ENCODE measurements around the gene CPNE4. TPM values are rescaled to one million over a fixed set of nuclear protein-coding genes. Genes with fewer than 3 reads are reported as not detected.

CPNE4 gene
- total RNA-seq = not detected in 2 replicates

GRCh38 chr3:132034486-132035464, at the start of gene CPNE4:
TSS of gene CPNE4 (minus strand) at chr3:132035014.

GRCh38 chr3:131502530-131503319, 532.1 kb downstream of the CPNE4 start, which contains the start of gene MRPL3:
TSS of gene MRPL3 (minus strand) at chr3:131502971. CDS start at chr3:131502821, 150 bp downstream.

All from bronchus fibroblast of lung (primary cell).